Measurements from ENCODE around the gene C2CD4C.

C2CD4C gene

GRCh38 chr19:379796-380195 lies 29.2 kb downstream of the C2CD4C start:
- DNase-seq: no peak

- DNase-seq: no peak
Observed at GRCh38 chr19:378706-379105, 30.2 kb downstream of the C2CD4C start.

- DNase-seq: no peak
Observed at GRCh38 chr19:377801-378581, 31.0 kb downstream of the C2CD4C start.

GRCh38 chr19:376111-376470 lies 32.9 kb downstream of the C2CD4C start:
- no peak for DNase-seq

GRCh38 chr19:375395-376110 lies 33.4 kb downstream of the C2CD4C start:
- DNase-seq: no peak

GRCh38 chr19:374886-375235 lies 34.1 kb downstream of the C2CD4C start:
- no peak for DNase-seq

- DNase-seq: no peak
Observed at GRCh38 chr19:374183-374885, 34.6 kb downstream of the C2CD4C start.

- no peak for DNase-seq
Observed at GRCh38 chr19:373391-374182, 35.4 kb downstream of the C2CD4C start.

- no peak for DNase-seq
Observed at GRCh38 chr19:372306-372890, 36.5 kb downstream of the C2CD4C start.

GRCh38 chr19:371501-372168 lies 37.3 kb downstream of the C2CD4C start:
- DNase-seq: no peak

GRCh38 chr19:370641-371330 lies 38.2 kb downstream of the C2CD4C start:
- DNase-seq: no peak

GRCh38 chr19:369876-370275 lies 39.1 kb downstream of the C2CD4C start:
- DNase-seq: no peak

GRCh38 chr19:369256-369655 lies 39.7 kb downstream of the C2CD4C start:
- DNase-seq: no peak

GRCh38 chr19:368630-369024 lies 40.3 kb downstream of the C2CD4C start:
- no peak for DNase-seq

- DNase-seq: no peak
Observed at GRCh38 chr19:367963-368629, 40.9 kb downstream of the C2CD4C start.

GRCh38 chr19:367561-367960 lies 41.4 kb downstream of the C2CD4C start:
- DNase-seq: no peak

GRCh38 chr19:366951-367350 lies 42.0 kb downstream of the C2CD4C start:
- no peak for DNase-seq

- no peak for DNase-seq
Observed at GRCh38 chr19:366205-366783, 42.7 kb downstream of the C2CD4C start.

GRCh38 chr19:364496-365287 lies 44.3 kb downstream of the C2CD4C start:
- DNase-seq: no peak

- DNase-seq: no peak
Observed at GRCh38 chr19:362683-363082, 46.3 kb downstream of the C2CD4C start.
